Brain microvascular endothelial cell (primary cell): ENCODE data around the gene CACNB2.

Experiments used
- DNase-seq: peaks from one replicate; pipeline ENCODE4 v3.0.0-alpha.2; 2020
- H3K27ac ChIP-seq: fragments of 250-450 bp; sonication (Bioruptor Pico); 2 replicates; pipeline ENCODE4 v1.5.1; 2020; ENCODE audit warnings: mild to moderate bottlenecking, moderate library complexity
- H3K27me3 ChIP-seq: fragments of 250-450 bp; sonication (Bioruptor Pico); replicated peaks from 2 replicates; pipeline ENCODE4 v1.5.1; 2020; ENCODE audit warnings: mild to moderate bottlenecking
- H3K36me3 ChIP-seq: fragments of 250-450 bp; sonication (Bioruptor Pico); replicated peaks from 2 replicates; pipeline ENCODE4 v1.5.1; 2020; ENCODE audit warnings: mild to moderate bottlenecking
- H3K4me3 ChIP-seq: 2 replicates; pipeline ENCODE4 v1.5.1; 2011; ENCODE audit warnings: low read depth, mild to moderate bottlenecking, control low read depth, low read length, moderate library complexity
- in situ Hi-C: cut with HindIII; loops from 2 replicates; pipeline ENCODE4 v1.10.0; 2017; ENCODE audit warnings: low sequenced_read_pairs, low pct_ligation_motif_present
- TF ChIP-seq, protein P1 (sequence below): IDR thresholded peaks from 2 replicates; pipeline ENCODE4 v1.5.1; 2011; ENCODE audit warnings: low read depth, mild to moderate bottlenecking, moderate library complexity, low read length, control low read depth, inconsistent platforms; ENCODE audit errors: missing control alignments

CACNB2 gene

DNA sequence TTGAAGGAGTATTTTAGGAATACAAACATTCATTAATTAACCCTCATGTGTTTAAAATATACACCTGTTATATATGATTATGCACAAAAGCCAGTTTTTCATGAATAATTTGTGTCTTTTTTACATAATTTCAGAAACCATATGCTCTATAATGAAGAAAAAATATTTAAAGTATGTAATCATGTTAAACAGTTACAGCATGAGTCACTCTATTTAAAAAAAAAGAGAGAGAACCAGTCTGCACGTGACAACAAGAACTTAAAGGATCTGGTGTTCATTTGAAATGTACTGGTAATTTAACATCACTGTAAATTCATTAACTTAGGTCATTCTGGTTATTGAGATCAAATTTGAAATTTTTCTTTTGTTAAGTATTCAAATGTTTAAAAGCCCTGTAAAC is 228.5 kb downstream of the CACNB2 start:
- Histone ChIP-seq H3K36me3 (no peaks in the 10 kb centered on the region), H3K4me3 (no peak overlapping the region), H3K27me3 (no peaks in the 10 kb centered on the region), H3K27ac (no peak overlapping the region)
- no peak for DNase-seq
- TF ChIP-seq, protein P1, sequence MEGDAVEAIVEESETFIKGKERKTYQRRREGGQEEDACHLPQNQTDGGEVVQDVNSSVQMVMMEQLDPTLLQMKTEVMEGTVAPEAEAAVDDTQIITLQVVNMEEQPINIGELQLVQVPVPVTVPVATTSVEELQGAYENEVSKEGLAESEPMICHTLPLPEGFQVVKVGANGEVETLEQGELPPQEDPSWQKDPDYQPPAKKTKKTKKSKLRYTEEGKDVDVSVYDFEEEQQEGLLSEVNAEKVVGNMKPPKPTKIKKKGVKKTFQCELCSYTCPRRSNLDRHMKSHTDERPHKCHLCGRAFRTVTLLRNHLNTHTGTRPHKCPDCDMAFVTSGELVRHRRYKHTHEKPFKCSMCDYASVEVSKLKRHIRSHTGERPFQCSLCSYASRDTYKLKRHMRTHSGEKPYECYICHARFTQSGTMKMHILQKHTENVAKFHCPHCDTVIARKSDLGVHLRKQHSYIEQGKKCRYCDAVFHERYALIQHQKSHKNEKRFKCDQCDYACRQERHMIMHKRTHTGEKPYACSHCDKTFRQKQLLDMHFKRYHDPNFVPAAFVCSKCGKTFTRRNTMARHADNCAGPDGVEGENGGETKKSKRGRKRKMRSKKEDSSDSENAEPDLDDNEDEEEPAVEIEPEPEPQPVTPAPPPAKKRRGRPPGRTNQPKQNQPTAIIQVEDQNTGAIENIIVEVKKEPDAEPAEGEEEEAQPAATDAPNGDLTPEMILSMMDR = no peak
- in situ Hi-C loops = no loop called here

DNA sequence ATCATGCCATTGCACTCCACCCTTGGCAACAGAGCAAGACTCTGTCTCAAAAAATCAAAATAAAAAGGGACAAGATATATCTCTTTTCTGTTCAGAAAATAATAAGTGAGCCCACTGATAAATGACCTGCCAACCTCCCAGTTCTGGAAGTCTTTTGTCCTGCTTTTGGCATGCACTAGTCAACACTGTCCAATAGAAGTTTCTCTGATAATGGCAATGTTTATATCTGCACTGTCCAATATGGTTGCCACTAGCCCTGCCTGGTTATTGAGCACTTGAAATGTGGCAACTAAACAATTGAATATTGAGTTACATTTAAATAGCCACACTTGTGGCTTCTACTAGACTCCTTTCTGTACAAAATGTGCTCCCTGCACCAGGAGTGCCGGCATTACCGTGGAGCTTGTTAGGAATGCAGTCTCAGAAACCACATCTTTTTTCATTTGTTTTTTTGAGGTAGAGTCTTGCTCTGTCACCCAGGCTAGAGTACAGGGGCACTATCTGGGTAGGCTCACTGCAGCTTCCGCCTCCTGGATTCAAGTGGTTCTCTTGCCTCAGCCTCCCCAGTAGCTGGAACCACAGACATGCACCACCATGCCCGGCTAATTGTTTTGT is 229.7 kb downstream of the CACNB2 start:
- DNase-seq = no peak
- no peak overlapping the region for H3K27ac ChIP-seq
- TF ChIP-seq, protein P1 = no peak
- in situ Hi-C loops = no loop called here
- H3K36me3 ChIP-seq = no peaks in the 10 kb centered on the region
- H3K4me3 ChIP-seq = no peak overlapping the region
- H3K27me3 ChIP-seq = no peaks in the 10 kb centered on the region

- TF ChIP-seq, protein P1 = no peak
- Histone ChIP-seq H3K36me3 (no peaks in the 10 kb centered on the region), H3K27me3 (no peaks in the 10 kb centered on the region), H3K4me3 (no peak overlapping the region), H3K27ac (no peak overlapping the region)
- in situ Hi-C loops = no loop called here
- DNase-seq = no peak
Measured at GRCh38 chr10:18376650-18377049, 236.4 kb downstream of the CACNB2 start.

- no peak for DNase-seq
- in situ Hi-C loops = no loop called here
- TF ChIP-seq, protein P1 = no peak
- H3K4me3 ChIP-seq = no peak overlapping the region
- H3K36me3 ChIP-seq = no peaks in the 10 kb centered on the region
- H3K27me3 ChIP-seq = no peaks in the 10 kb centered on the region
- no peak overlapping the region for H3K27ac ChIP-seq
Measured at GRCh38 chr10:18377898-18378297, 237.7 kb downstream of the CACNB2 start.

GRCh38 chr10:18378766-18379165 is 238.5 kb downstream of the CACNB2 start:
- TF ChIP-seq, protein P1 = no peak
- no peak overlapping the region for H3K4me3 ChIP-seq
- in situ Hi-C loops = no loop called here
- no peaks in the 10 kb centered on the region for H3K36me3 ChIP-seq
- no peak for DNase-seq
- H3K27ac ChIP-seq = no peak overlapping the region
- H3K27me3 ChIP-seq = no peaks in the 10 kb centered on the region

DNA sequence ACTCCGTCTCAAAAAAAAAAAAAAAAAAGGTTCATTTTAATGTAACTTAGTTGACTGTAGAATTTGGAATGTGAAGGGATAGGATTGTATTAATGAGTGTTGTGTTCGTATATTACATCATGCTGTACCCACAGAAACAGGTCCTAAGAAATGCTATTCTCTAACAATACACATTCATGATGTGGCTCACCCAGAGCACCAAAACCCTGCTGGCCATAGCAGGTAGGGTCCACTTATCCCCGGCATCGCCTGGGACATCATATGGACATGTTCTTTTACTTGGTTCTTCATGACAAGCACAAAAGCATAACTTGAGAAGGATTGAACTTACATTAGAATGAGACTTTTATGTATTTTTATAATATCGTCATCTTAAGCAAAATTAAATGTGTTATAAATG is 241.5 kb downstream of the CACNB2 start:
- DNase-seq = no peak
- H3K27ac ChIP-seq = no peak overlapping the region
- H3K36me3 ChIP-seq = no peaks in the 10 kb centered on the region
- H3K4me3 ChIP-seq = no peak overlapping the region
- no peaks in the 10 kb centered on the region for H3K27me3 ChIP-seq
- in situ Hi-C loops = no loop called here
- TF ChIP-seq, protein P1 = no peak
